Activated CD4-positive, alpha-beta T cell treated with anti-CD3 and anti-CD28 coated beads, Interleukin-2, amount 10 ng/mL, durations not matched to agents 24 days and 14 days (primary cell): ENCODE results near the gene MAGEA2. TPM values are rescaled to one million over a fixed set of nuclear protein-coding genes. Genes with fewer than 3 reads are reported as not detected.
"Not testable (repeated sequence)": the region's sequence is repeated elsewhere in the genome, so short reads cannot be mapped to it uniquely, and the experiment has no call there.

ENCODE experiments used
- DNase-seq: peaks from one replicate; pipeline ENCODE4 v3.0.0; 2022
- H3K27ac Mint-ChIP-seq: one replicate; pipeline ENCODE4 v1.8.0; 2022; ENCODE audit warnings: mild to moderate bottlenecking, mixed read lengths
- H3K27me3 Mint-ChIP-seq: one replicate; pipeline ENCODE4 v1.8.0; 2022; ENCODE audit warnings: mixed read lengths
- H3K36me3 Mint-ChIP-seq: one replicate; pipeline ENCODE4 v1.8.0; 2022; ENCODE audit warnings: low read depth, mild to moderate bottlenecking, mixed read lengths
- H3K4me1 Mint-ChIP-seq: one replicate; pipeline ENCODE4 v1.8.0; 2021; ENCODE audit warnings: mixed read lengths
- H3K4me3 Mint-ChIP-seq: one replicate; pipeline ENCODE4 v1.8.0; 2022; ENCODE audit warnings: mild to moderate bottlenecking, moderate library complexity, mixed read lengths
- H3K9me3 Mint-ChIP-seq: one replicate; pipeline ENCODE4 v1.8.0; 2021; ENCODE audit warnings: mixed read lengths
- intact Hi-C: fragments of 100-400 bp; cut with micrococcal nuclease; formaldehyde crosslinking; loops from one replicate; pipeline ENCODE4 v1.15.1; 2023
- total RNA-seq: library from RNA; stranded (reverse); gene quantifications from 2 replicates; pipeline ENCODE4 v1.2.3, GENCODE V29; 2022

MAGEA2 gene
- total RNA-seq, 1 donor from 2014 or later = not detected

DNA sequence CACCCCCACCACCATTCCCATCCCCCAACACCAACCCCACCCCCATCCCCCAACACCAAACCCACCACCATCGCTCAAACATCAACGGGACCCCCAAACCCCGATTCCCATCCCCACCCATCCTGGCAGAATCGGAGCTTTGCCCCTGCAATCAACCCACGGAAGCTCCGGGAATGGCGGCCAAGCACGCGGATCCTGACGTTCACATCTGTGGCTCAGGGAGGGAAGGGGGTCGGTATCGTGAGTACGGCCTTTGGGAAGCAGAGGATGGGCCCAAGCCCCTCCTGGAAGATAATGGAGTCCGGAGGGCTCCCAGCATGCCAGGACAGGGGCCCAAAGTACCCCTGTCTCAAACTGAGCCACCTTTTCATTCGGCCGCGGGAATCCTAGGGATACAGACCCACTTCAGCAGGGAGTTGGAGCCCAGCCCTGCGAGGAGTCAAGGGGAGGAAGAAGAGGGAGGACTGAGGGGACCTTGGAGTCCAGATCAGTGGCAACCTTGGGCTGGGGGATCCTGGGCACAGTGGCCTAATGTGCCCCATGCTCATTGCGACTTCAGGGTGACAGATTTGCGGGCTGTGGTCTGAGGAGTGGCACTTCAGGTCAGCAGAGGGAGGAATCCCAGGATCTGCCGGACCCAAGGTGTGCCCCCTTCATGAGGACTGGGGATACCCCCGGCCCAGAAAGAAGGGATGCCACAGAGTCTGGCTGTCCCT lies 19.3 kb downstream of the MAGEA2 start:
- peak; percentile 17 for DNase-seq
- H3K36me3 Mint-ChIP-seq, H3K4me3 Mint-ChIP-seq, H3K27ac Mint-ChIP-seq, H3K9me3 Mint-ChIP-seq, H3K4me1 Mint-ChIP-seq, H3K27me3 Mint-ChIP-seq, intact Hi-C loops: not testable (repeated sequence)

DNA sequence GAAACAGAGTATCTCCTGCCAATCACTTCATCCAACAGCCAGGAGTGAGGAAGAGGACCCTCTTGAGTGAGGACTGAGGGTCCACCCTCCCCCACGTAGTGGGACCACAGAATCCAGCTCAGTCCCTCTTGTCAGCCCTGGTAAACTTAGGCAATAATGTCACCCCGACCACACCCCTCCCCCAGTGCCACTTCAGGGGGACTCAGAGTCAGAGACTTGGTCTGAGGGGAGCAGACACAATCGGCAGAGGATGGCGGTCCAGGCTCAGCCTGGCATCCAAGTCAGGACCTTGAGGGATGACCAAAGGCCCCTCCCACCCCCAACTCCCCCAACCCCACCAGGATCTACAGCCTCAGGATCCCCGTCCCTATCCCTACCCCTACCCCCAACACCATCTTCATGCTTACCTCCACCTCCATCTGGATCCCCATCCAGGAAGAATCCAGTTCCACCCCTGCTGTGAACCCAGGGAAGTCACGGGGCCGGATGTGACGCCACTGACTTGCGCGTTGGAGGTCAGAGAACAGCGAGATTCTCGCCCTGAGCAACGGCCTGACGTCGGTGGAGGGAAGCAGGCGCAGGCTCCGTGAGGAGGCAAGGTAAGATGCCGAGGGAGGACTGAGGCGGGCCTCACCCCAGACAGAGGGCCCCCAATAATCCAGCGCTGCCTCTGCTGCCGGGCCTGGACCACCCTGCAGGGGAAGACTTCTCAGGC lies 20.2 kb downstream of the MAGEA2 start, which contains the start of the genes CSAG1 and MAGEA12:
Gene CSAG1 (minus strand): TSS at position 461 of the 715 bp plus-strand sequence. CDS start 1,261 bp downstream, outside the sequence.
Gene MAGEA12 (plus strand): TSS at position 497 of the 715 bp plus-strand sequence. CDS start 2,405 bp downstream, outside the sequence.
- H3K4me3 Mint-ChIP-seq = no peak within 1 kb of the TSS
- peak; percentile 18 for DNase-seq
- H3K4me1 Mint-ChIP-seq = no peaks in the 10 kb centered on the region
- H3K9me3 Mint-ChIP-seq = no peaks in the 10 kb centered on the region
- no peaks in the 10 kb centered on the region for H3K36me3 Mint-ChIP-seq
- no peak within 1 kb of the TSS for H3K27ac Mint-ChIP-seq
- H3K27me3 Mint-ChIP-seq = peaks cover 4% of the 10 kb centered on the region
- intact Hi-C loops = no loop called here

DNA sequence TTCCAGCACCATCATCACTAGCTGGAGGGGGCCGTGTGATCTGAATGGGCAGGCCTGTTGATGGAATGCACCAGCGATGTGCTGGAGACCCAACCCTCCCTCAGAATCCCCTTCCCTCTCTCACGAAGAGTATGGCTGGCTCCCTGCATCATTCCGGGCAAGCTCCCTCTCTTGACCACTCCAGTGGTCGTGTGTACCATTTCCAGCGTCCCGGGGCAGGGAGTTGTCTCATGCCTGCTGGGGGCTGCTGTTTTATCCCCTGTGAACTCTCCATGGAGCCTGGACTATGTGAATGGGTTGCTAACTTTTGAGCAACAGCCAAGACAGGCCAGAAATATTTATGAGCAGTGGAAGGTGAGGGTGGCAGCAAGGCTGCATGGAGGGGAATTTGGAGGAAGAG lies 28.2 kb downstream of the MAGEA2 start:
- H3K4me3 Mint-ChIP-seq = no peak overlapping the region
- H3K9me3 Mint-ChIP-seq = no peaks in the 10 kb centered on the region
- no peak overlapping the region for H3K27ac Mint-ChIP-seq
- H3K36me3 Mint-ChIP-seq = no peaks in the 10 kb centered on the region
- H3K27me3 Mint-ChIP-seq = peaks cover 4% of the 10 kb centered on the region
- intact Hi-C loops = no loop called here
- no peaks in the 10 kb centered on the region for H3K4me1 Mint-ChIP-seq
- no peak for DNase-seq

DNA sequence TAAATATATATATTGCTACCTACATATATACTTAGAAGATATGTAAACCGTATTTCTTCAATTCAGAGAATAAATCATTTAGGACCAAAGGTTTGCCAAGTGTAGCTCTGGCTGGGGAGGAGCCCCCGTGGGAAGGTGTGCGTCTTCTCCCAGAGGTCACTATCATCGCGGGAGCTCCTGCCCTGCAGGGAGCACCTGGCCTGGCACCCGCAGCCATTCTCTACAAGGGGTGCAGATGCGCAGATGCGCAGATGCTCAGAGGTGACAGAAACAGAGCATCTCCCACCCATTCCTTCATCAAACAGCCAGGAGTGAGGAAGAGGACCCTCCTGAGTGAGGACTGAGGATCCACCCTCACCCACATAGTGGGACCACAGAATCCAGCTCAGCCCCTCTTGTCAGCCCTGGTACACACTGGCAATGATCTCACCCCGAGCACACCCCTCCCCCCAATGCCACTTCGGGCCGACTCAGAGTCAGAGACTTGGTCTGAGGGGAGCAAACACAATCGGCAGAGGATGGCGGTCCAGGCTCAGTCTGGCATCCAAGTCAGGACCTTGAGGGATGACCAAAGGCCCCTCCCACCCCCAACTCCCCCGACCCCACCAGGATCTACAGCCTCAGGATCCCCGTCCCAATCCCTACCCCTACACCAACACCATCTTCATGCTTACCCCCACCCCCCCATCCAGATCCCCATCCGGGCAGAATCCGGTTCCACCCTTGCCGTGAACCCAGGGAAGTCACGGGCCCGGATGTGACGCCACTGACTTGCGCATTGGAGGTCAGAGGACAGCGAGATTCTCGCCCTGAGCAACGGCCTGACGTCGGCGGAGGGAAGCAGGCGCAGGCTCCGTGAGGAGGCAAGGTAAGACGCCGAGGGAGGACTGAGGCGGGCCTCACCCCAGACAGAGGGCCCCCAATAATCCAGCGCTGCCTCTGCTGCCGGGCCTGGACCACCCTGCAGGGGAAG lies 39.5 kb downstream of the MAGEA2 start, which contains the start of gene MAGEA2B:
Gene MAGEA2B (plus strand): TSS at position 814 of the 973 bp plus-strand sequence. CDS start 2,479 bp downstream, outside the sequence.
- DNase-seq, H3K27ac Mint-ChIP-seq, H3K27me3 Mint-ChIP-seq, H3K9me3 Mint-ChIP-seq, H3K4me3 Mint-ChIP-seq, intact Hi-C loops, H3K36me3 Mint-ChIP-seq, H3K4me1 Mint-ChIP-seq: not testable (repeated sequence)

DNA sequence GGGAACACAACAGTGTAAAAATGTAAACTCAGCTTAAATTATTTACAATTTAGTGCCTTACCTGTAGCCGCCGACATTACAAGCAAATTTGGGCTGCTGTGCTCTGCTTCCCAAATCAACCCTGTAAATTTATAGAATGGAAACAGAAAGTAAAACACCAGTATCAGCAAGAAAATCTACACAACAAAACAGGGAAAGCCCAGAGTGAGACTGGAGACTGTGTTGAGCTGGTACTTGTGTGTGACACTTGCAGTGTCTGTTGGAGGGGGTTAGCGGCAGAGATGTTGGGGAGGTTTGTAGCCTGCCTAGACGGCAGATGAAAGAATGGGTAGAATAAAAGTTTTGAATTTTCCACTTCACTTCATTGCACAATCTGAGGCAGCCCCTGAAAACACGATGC lies 40.4 kb downstream of the MAGEA2 start:
- H3K4me3 Mint-ChIP-seq, intact Hi-C loops: not testable (repeated sequence)

DNA sequence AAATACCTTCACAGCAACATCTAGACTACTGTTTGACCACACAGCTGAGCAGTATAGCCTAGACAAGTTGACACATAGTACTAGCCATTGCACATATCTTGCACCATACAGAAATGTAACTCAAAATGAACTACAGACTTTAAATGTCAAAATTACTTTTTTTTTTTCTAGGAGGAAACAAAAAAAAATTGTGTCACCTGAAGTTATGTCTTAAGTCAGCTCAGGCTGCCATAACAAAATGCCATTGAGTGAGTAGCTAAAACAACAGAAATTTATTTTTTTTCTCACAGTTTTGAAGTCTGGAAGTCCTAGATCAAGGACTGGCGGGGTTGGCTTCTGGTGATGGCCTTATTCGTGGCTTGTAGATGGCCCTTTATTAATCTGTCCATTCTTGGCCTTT lies 44.5 kb downstream of the MAGEA2 start, which contains the start of gene CSAG2:
Gene CSAG2 (minus strand): TSS at position 101 of the 400 bp plus-strand sequence. CDS start 161 bp downstream, outside the sequence.
- H3K36me3 Mint-ChIP-seq, intact Hi-C loops, DNase-seq, H3K4me3 Mint-ChIP-seq, H3K4me1 Mint-ChIP-seq, H3K27ac Mint-ChIP-seq, H3K9me3 Mint-ChIP-seq, H3K27me3 Mint-ChIP-seq: not testable (repeated sequence)

More for the DNA sequence above, 40.4 kb downstream of the MAGEA2 start:
- H3K4me1 Mint-ChIP-seq, DNase-seq, H3K27me3 Mint-ChIP-seq, H3K9me3 Mint-ChIP-seq, H3K27ac Mint-ChIP-seq, H3K36me3 Mint-ChIP-seq: not testable (repeated sequence)

DNA sequence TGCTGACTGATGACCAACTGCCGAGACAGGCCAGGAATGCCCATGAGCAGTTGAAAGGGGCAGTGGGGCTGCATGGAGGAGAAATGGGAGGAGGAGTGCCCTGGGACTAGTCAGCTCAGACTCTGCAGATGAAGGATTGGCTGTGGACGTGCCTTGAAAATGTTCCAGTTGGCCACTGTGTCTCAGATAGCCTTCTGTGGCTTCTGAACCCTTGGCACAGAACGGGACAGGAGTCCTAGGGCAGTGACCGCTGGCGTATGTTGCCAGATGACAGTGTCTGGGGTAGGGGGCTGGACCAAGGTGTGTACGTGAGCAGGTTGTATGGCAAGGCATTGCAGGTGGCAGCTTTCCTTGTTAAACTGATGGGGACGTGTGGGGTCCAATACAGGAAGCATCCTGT lies 47.1 kb downstream of the MAGEA2 start:
- H3K36me3 Mint-ChIP-seq, H3K4me3 Mint-ChIP-seq, H3K27ac Mint-ChIP-seq, DNase-seq, H3K4me1 Mint-ChIP-seq, H3K9me3 Mint-ChIP-seq, H3K27me3 Mint-ChIP-seq, intact Hi-C loops: not testable (repeated sequence)

DNA sequence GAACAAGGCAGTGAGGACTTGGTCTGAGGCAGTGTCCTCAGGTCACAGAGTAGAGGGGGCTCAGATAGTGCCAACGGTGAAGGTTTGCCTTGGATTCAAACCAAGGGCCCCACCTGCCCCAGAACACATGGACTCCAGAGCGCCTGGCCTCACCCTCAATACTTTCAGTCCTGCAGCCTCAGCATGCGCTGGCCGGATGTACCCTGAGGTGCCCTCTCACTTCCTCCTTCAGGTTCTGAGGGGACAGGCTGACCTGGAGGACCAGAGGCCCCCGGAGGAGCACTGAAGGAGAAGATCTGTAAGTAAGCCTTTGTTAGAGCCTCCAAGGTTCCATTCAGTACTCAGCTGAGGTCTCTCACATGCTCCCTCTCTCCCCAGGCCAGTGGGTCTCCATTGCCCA lies 53.3 kb downstream of the MAGEA2 start:
- H3K27me3 Mint-ChIP-seq, intact Hi-C loops, H3K9me3 Mint-ChIP-seq, H3K4me1 Mint-ChIP-seq, H3K36me3 Mint-ChIP-seq, H3K4me3 Mint-ChIP-seq, H3K27ac Mint-ChIP-seq: not testable (repeated sequence)
- peak; percentile 10 for DNase-seq

Other genes with a start within 250 kb of the MAGEA2 start
- 0.05 TPM in 1 of 2 replicates, not detected in the other for gene GABRQ, start 115.9 kb downstream of the MAGEA2 start, total RNA-seq
- gene MAGEA3, start 55.0 kb downstream of the MAGEA2 start, total RNA-seq = not detected in 2 replicates
- gene CSAG2, start 44.6 kb downstream of the MAGEA2 start, total RNA-seq = not detected in 2 replicates
- not detected in 2 replicates for gene MAGEA2B, start 39.2 kb downstream of the MAGEA2 start, total RNA-seq
- not detected in 2 replicates for gene CSAG1, start 20.1 kb downstream of the MAGEA2 start, total RNA-seq
- not detected in 2 replicates for gene MAGEA12, start 20.1 kb downstream of the MAGEA2 start, total RNA-seq
- 0.80 and 1.1 TPM in 2 replicates for gene CSAG3, start 5.4 kb upstream of the MAGEA2 start, total RNA-seq
- gene MAGEA6, start 15.8 kb upstream of the MAGEA2 start, total RNA-seq = not detected in 2 replicates
- gene CETN2, start 76.9 kb upstream of the MAGEA2 start, total RNA-seq = 11.3 and 12.4 TPM in 2 replicates
- 22.3 and 23.4 TPM in 2 replicates for gene NSDHL, start 77.2 kb upstream of the MAGEA2 start, total RNA-seq
- gene ZNF185, start 144.2 kb upstream of the MAGEA2 start, total RNA-seq = 0.43 and 1.0 TPM in 2 replicates
- not detected in 2 replicates for gene PNMA5, start 240.3 kb upstream of the MAGEA2 start, total RNA-seq